Activated CD4-positive, alpha-beta T cell treated with anti-CD3 and anti-CD28 coated beads for 48 hours (primary cell): ENCODE data around the gene SLC25A15.
A peak's percentile ranks its signal among the peaks of the same experiment; 100 is the strongest.
"Not testable (repeated sequence)": the region's sequence is repeated elsewhere in the genome, so short reads cannot be mapped to it uniquely, and the experiment has no call there.

Source experiments
- DNase-seq: peaks from one replicate; pipeline ENCODE4 v3.0.0-alpha.2; 2020

SLC25A15 gene

DNA sequence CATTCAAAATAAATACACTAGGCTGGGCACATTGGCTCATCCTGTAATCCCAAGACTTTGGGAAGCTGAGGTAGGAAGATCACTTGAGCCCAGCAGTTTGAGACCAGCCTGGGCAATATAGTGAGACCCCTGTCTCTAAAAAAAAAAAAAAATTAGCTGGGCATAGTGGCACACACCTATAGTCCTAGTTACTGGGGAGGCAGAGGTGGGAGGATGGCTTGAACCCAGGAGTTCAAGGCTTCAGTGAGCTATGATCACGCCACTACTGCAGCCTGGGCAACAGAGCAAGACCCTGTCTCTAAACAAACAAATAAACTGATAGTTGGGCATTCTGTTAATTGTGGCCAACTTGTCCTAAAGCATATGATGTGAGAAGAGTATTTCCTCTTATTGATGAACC lies 6.4 kb upstream of the SLC25A15 start:
- not testable (repeated sequence) for DNase-seq

DNA sequence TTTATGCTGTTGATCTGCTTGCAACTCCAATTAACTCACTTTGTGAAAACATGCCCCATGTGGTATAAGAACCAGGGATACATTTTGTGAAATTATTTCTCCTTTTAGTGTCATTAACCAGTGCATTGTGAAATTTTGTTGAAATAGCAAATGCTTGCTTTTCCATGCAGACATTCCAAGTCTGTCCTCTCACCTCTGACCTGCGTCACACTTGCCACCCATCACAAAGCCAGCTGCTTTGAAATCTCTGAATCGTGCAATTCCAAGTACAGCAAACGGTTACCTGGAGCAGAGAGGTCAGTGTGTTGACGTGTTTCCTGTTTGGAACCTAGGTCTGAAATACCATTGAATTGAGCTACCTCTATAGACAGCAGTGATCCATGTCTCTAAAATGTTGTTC lies 4.9 kb upstream of the SLC25A15 start:
- DNase-seq = no peak

- peak; percentile 49 for DNase-seq
Observed at GRCh38 chr13:40786568-40786996, 2.8 kb upstream of the SLC25A15 start.

DNA sequence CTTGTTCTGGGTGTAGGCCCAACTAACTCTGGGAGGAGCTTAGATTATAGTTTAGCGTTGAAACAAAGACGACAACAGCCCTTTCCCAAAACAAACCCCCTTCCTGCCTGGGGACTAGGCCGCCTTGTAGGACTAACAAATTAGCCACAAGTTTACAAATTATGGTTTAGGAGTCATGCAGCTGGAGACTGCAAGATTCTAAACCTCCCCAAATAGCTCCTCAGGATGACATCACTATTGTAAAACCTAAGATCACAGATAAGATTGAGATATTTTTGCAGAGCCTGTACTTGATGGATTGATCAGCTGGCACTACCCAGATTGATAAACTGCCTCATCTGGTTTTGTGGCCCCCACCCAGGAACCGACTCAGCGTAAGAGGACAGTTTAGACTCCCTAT lies 2.3 kb upstream of the SLC25A15 start:
- DNase-seq = no peak

GRCh38 chr13:40788540-40789274 lies 704 bp upstream of the SLC25A15 start:
- DNase-seq = peak; percentile 35

- DNase-seq = no peak
Observed at GRCh38 chr13:40790154-40790616, 774 bp downstream of the SLC25A15 start.

DNA sequence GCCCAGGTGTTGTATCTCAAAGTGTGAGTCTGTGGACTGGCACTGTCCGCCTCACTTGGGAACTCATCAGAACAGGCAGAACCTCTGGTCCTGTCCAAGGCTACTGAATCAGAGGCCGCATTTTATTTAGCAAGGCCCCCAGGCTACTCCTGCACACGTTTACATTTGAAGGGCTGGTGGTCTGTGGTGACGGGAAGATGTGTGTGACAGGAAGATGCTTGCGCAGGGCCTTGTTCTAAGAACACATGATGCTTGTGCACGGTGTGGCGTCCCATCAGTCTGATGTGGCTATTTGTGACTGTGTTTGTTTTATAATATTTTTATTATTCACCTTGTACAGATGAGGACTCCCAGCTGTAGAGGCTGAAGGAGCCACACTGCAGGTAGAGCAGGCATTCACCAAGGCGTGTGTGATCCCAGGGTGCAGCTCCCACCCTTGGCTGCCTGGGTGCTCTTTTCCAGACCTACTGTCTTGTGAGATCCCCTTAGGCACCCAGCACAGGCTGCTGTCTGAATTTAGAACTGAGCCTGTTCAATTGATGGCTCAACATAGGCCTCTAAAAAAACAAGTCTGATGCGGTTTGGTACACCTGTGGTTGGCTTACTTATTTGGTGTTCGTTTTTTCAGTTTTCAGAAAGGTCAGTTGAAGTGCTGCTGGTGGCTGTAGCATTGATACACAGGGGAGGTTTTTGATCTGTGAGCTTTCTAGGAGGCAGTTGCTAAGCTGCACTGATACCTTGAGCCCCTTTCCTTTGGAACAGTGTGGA lies 3.1 kb downstream of the SLC25A15 start:
- DNase-seq = no peak

- no peak for DNase-seq
Observed at GRCh38 chr13:40793339-40793738, 3.9 kb downstream of the SLC25A15 start.

GRCh38 chr13:40794414-40795368 lies 5.3 kb downstream of the SLC25A15 start:
- no peak for DNase-seq

DNA sequence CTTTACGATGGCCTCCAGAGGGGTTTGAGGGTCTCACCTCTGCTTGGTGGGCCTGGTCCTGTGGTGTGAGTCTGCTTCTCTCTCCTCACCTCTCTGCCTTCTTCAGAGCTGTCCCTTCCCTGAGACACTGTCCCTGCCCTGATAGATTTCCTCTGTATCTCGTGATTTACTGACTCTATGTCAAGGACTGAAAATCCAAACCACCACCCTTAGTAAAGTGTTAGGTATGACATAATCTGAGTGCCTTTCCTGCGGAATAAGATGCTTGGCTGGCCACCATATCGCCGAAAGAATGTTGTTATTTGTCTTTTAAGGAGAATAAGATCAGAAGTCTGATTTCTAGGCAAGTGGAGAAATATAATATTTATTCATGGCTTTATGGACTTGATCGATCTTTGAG lies 7.2 kb downstream of the SLC25A15 start:
- DNase-seq = no peak

GRCh38 chr13:40798380-40798779 lies 9.0 kb downstream of the SLC25A15 start:
- no peak for DNase-seq

DNA sequence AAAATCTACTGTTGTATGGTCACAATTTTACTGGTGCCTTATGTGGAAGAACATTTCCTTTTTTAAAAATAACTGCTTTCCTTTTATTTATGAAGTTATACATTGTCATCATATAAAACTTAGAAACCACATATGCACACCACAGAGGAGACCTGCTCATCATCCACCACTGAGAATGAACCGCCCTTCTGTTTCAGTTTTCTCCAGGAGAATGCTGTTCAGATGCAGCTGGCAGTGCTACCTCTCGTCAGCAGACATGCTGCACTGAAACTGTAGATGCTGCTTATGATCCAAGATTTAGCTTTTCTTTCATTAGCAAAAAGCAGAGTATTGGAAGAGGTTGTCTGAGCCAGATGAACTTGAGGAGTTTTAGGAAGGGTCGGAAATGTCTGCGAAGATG lies 10.1 kb downstream of the SLC25A15 start:
- no peak for DNase-seq

- no peak for DNase-seq
Observed at GRCh38 chr13:40800559-40800958, 11.1 kb downstream of the SLC25A15 start.

- DNase-seq = no peak
Observed at GRCh38 chr13:40801255-40802217, 12.1 kb downstream of the SLC25A15 start.

- DNase-seq = no peak
Observed at GRCh38 chr13:40803316-40803715, 13.9 kb downstream of the SLC25A15 start.

DNA sequence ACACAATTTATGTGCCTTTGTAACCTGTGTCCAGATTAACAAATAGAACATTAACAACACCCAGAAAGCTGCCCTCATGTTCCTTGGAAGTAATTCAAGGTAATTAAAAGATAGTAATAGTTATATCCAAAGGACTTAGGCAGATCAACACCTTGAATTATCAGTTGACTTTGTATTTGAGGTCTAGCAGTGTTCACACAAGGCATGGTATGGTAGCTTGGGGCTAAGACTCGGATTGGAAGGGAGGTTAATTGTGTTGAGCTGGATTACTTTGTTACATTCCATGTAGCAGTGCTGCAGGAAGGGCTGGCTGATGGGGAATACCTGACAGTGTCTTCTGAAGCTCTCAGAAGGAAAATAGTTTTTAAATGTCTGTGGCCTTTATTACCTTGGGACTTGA lies 16.8 kb downstream of the SLC25A15 start:
- no peak for DNase-seq

GRCh38 chr13:40809471-40809870 lies 20.1 kb downstream of the SLC25A15 start:
- no peak for DNase-seq

DNA sequence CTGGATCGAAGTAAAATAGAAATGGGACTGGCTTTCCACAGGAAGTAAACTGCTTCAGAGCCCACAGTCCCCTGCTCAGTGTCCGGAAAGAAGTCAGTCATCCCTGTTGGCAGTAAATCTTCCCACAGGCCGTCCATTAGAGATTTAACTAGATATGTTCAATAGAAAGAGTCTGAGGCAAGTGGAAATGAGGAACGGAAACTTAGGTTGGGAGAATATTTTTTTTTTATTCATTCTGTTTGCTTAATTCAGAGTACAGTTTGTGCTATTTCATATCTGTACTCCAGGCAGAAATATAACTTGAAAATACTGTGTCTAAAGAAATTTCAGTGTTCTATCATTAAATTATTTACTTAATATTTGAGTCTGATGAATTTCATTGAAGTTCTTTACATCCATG lies 22.7 kb downstream of the SLC25A15 start:
- no peak for DNase-seq

DNA sequence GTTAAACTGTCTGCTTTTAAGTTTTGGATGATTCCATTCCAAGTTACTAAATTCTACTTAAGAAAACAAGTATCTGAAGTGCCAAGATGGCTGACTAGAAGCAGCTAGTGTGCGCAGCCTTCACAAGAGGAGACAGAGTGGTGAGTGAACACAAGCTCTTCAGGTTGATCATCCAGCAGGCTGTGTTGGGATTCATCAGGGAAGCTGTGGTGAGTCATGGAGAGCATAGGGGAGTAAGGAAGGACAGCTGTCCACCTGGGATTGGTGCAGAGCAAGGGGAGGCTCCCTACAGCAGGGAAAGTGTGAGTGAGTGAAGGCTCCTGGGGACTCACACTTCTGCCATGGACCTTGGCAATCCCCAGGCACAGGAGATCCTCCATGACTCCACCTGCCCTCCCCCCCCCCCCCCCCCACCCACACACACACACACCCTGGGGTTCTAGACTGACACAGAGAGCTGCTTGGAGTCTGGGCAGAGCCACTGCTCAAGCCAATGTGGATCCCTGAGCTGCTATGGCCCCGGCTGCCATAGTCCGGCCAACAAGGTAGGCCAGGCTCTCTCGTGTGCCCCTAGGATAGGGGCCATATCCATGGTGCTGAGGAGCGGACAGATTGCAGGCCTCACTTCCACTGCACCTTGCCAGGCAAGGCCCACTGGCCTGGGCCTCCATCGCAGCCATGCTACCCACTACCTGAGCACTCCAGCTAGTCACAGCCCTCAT lies 23.5 kb downstream of the SLC25A15 start:
- DNase-seq = no peak

DNA sequence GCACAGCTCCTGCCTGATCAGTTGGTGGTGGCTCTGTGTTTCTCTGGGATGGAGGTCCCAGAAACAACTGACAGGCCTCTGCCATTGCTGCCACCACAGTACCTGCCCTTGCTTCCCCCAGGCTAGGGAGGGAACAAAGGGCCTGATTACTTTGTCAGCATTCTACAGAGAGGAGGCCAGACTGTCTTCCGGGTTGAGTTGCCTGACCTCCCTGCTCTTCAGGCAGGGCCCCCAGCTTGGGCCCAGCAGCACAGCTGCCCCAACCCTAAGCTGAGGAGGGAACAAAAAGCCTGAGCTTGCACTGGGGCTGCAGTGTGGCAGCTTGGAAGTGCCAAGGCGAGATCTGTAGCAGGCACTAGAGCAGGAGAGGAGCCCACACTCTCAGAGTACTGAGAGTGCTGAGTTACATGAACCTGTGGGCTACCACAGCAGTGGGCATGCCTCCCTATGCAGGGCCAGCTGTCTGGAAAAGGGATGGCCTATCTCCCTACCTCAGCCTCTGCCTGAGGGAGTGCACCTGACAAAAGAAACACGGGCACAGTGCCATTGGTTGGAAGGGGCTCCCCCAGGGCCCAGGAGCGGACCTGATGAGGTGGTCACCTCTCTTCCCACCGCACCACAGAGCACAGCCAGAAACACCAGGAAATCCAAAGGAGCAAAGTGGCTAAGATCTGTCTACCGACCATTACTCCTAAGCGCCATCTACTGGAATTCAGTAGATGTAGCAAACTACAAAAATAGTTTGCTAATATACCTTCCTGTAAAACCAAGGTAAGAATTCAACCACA lies 24.4 kb downstream of the SLC25A15 start:
- no peak for DNase-seq
